DMS53 treated with DMSO at 0.1 percent for 48 hours (cell line): ENCODE data around the gene TRAPPC11.
"Not testable (repeated sequence)": the region's sequence is repeated elsewhere in the genome, so short reads cannot be mapped to it uniquely, and the experiment has no call there.

Source experiments
- DNase-seq: peaks from one replicate; lab custom pipeline; 2025; ENCODE audit not compliant: unreplicated experiment; lab: John Stamatoyannopoulos, UW

Gene TRAPPC11

DNA sequence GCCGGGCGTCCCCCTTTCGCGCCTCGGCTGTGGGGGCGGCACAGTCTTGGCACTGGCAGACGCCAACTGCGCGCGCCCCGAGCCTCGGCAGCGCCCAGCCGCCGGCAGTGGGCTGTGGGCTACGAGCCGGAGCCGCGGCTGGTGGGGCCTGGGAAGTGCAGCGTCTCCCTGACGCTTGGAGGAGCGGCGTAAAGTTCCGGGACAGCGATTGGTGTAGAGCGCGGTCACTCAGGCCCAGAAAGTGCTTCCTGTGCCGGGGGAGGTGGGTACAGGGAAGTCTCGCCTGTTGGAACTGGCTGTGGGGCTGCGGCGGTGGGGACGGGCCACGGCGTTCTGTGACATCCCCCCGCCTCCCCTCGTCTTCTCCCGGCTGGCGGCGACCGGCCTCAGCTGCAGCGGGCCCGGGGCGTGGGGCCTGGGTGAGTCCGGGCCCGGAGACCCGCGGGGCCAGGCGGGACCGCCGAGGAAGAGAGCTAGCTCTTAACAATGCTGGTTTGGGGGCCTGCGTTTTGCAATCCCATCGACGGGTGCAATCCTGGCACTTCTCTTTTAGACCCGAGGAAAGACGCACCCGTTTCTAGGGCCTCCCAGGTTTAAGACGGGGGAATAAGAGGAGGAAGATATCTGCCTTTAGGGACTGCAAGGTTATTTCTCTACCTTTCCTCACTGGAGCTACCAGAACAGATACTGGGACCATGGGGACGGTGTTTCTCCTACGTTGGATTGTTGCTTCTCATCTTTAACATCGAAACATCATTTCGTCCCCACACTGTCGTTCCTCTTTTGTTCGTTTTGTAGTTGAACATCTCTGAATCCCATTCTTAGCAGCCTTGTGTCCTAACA lies at the start of gene TRAPPC11, which contains the start of gene RWDD4:
Gene TRAPPC11, plus strand, starts transcription at position 265 of the 843 bp plus-strand sequence. CDS start 4,575 bp downstream, outside the sequence.
Gene RWDD4, minus strand, starts transcription at position 157 of the 843 bp plus-strand sequence. CDS start 233 bp downstream, outside the sequence.
- peak; percentile 82 for DNase-seq

DNA sequence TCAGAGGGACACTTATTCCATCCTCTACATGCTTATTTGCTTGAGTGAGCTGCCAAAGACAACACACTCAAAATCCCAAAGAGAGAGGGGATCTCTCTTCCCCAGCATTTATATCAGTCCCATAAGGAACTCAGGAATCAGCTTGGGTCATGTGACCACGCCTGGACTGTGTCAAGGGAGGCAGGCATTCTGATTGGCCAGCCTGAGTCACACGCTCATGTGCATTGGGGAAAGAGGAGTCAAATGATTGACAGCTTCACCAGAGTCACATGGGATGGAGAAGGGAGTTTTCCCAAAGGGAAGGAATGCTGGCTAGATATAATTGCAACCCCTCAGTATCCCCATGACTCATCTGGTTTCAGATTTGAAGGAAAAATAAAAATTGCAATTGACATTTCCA lies 49.1 kb upstream of the TRAPPC11 start:
- DNase-seq = no peak

DNA sequence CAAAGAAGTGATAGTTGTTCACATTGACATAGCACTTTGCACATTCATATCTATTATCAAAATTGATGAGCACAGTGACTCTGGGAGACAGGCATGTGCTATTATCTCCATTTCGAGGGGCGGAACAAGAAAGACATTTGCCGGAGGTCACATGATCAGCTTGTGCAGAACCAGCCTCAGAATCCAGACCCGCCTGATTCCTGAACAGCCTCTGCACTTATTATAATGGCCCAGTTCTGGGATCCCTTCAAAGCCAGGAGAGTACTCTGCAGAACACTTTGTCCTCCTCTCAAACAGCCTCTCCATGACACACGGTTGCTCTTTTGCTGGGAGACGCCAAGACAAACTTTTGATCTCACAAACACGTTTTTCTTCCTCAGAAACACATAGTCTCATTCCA lies 48.5 kb upstream of the TRAPPC11 start:
- DNase-seq = no peak

DNA sequence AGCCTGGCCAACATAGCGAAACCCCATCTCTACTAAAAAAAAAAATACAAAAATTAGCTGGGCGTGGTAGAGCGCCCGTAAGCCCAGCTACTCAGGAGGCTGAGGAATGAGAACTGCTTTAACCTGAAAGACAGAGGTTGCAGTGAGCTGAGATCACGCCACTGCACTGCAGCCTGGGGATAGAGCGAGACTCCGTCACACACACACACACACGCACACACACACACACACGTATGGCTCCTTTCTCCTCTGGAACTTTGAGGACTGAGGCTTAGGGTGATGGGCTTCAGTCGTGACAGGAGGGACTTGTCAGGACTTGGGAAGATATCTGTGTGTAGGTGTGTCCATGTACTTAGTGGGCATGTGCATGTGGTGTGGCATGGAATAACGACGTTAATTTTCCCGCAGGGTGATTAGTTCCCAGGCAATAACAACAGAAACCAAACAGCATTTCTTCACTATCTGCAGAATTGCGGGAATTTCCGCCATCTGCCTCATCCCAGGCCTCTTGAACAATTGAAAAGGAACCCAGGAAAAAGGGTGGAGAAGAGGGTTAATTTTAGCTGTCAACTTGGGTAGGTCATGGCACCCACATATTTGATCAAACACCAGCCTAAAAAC lies 47.8 kb upstream of the TRAPPC11 start:
- no peak for DNase-seq

DNA sequence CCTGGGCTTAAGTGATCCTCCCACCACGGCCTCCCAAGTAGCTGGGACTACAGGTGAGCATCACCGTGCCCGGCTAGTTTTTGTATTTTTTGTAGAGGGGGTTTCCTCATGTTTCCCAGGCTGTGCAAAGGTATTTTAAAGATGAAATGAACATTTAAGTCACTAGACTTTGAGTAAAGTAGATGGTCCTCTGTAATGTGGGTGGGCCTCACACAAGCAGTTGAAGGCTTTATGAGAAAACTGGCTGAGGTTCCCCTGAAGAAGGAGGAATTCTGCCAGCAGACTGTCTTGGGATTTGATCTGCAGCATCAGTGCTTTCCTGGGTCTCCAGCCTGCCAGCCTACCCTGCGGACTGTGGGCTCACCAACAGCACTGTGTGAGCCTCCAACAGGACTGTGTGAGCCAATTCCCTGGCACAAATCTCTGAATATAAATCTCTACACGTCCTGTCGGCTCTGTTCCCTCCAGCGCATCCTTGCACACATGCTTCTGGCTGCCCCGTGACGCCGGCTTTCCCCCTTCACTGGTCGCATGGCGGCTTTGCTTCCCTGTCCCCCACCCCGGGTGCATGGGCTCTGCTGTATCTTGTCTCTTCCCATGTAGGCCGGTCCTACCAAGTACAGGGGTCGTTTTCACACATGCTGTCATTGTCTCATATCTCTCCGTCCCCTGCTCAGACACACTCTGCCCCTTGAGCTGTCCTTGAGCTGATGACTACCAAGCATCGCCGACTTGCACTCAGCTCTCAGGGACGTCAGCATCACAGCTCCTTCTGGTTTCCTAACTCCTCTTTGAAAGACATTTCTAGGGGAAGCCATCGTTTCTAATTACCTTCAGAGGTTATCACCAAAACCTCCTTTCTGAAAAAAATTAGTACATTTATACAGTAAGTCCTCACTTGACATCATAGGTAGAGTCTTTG lies 46.5 kb upstream of the TRAPPC11 start:
- no peak for DNase-seq

DNA sequence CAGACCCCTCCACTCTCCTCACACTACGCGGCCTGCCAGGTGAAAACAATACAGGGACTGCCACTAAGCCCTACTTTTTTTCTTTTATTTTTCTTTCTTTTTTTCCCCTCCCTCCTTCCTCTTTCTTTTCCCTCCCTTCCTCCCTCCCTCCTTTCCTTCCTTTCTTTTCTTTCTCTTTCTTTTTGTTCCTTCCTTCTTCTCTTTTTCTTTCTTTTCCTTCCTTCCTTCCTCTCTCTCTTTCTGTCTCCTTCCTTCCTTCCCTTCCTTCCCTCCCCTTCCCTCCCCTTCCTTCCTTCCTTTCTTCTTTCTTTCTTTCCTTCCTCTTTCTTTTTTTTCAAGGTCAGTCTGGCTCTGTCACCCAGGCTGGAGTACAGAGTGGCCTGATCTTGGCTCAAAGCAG lies 42.0 kb upstream of the TRAPPC11 start:
- DNase-seq = no peak

DNA sequence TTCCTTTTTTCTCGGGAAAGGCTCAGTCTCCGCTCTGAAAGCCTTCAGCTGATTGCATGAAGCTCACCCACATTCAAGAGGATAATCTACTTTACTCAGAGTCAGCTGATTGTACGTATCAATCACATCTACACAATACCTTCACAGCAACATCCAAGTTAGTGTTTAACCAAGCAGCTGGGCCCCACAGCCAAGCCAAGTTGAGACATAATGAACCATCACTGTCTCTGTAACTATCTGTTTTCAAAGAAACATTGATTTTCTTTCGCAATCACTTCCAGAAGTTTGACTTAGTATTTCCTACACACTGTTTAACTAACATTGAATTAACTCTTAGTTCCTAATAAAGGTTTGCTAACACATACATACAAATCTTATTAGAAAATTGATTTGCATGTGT lies 40.4 kb upstream of the TRAPPC11 start:
- DNase-seq = no peak

DNA sequence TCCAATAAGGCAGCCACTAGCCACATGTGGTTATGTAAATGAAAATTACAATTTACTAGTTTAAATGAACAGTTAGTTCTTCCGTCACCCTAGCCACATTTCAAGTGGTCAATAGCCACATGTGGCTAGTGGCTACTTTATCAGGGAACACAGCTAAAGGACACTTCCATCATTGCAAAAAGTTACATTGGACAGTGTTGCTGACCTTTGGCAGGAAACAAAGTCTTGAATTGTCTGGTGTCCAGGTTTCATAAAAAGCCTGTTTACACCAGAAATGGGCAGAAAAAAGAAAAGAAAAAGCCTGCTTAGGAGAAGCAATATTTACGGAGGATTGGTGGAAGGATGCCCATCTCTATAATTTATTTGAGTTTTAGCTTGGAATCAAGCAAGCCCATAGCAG lies 38.7 kb upstream of the TRAPPC11 start:
- DNase-seq = no peak

DNA sequence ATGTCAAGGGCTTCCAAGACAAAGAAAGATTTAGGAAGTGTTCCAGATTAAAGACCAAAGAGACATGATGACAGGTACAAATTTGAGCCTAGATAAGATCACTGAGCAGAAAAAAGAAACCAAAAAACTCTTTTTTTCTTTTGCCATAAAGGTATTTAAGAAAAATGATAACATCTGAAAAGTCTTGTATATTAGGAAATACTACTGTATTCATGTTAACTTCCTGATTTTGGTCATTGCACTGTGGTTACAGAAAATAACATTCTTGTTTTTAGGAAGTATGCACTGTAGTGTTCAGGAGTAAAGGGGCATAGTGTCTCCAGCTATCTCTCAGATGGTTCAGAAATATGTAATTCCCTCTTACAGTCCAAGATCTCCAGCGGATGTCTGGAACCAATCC lies 37.2 kb upstream of the TRAPPC11 start:
- DNase-seq = no peak

DNA sequence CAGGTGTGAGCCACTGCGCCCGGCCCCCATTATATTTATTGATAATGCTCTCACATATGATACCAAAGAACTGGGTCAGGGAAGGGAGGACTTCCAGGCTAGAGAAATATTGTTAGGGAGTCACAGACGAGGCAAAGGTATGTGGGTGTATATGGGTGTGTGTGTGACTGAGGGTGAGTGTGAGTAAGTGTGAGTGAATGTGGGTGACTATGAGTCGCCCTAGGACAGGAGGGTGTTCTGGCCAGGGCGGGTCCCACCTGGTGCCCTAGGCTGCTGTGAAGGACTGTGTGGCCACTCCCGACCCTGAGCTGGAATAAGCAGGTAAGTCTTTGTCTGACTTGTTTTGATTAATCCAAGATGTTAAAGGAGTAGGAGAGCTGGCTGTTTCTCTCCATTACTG lies 34.5 kb upstream of the TRAPPC11 start:
- DNase-seq = no peak

DNA sequence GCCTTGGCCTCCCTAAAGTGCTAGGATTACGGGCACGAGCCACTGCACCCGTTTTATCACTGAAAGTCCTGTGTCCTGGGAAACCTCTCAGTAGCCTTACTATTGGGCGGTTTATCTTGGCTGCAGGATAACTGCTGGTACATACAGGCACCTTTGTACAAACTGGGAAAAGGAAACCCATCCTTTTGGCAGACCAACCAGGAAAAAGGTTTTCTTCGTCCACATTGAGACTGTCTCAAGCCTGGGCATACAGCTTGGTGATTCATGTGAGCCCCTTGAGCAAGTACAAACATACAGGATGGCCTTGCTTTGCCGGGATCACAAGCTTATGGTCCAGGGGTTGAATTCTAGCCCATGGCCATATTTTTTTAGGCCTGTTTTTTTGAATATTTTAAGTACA lies 32.9 kb upstream of the TRAPPC11 start:
- DNase-seq = no peak

DNA sequence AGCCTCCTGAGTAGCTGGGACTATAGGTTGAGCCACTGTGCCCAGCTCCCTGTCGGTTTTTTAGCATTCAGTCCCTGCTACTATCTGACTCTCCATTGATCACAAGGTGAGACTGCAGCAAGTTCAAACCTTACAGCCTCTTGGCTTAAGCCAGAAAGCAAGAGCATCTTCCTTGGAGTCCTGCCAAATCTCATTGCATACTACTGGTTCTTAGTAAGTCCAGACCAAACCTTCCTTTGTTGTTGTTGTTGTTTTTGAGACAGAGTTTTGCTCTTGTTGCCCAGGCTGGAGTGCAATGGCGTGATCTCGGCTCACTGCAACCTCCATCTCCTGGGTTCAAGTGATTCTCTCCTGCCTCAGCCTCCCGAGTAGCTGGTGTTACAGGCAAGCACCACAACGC lies 31.8 kb upstream of the TRAPPC11 start:
- DNase-seq = not testable (repeated sequence)

DNA sequence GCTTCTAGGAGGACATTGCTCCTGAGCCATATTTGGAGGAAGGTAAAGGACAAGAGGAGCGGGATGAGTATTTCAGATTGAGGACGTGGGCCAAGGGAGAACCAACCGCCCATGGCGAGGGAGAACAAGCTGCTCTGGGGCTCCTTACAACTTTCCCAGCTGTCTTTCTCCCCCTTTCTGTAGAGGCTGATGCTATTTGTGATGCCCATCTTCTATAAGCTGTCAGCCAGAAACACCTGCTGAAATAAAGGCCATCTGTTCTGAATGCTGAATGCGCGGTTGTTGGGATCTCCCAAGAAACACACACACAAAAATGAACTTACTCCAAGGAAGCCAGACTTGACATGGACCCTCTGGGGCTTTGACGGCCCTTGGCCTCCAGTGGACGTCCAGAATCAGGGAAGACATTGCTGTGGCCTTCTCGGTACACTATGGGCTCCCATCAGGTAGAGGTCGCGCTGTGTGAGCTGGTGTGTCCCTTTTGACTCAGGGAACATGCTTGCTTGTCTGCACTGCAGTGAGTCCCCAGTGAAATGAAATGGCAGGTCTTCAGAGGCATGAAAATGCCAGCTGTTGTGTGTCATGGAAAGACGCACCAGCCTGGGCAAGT lies 31.0 kb upstream of the TRAPPC11 start:
- no peak for DNase-seq

DNA sequence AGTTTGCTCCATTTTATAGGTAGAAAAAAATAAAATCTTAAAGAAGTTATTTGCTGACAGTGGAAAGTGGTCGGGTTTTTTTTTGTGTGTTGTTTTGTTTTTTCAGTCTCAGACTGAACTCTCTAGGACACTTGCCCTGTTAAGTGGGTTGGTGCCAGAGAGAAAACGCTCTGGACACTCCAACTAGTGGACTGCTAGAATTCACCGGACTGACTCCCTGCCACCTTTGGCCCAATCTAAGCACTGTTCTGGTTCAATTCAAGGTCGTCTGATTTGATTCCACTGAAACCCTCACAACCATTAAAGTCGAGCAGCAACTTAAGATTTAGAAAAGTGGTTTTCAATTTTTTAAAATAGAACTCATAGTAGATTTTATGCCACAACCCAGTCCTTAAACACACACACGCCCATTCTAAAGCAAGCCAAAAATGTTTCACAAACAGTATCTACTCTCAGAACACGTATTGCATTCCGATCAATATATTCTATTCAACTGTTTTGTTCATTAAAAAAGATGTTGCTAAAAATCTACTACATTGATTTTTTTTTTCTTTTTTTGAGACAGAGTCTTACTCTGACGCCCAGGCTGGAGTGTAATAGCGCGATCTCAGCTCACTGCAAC lies 27.4 kb upstream of the TRAPPC11 start:
- no peak for DNase-seq

DNA sequence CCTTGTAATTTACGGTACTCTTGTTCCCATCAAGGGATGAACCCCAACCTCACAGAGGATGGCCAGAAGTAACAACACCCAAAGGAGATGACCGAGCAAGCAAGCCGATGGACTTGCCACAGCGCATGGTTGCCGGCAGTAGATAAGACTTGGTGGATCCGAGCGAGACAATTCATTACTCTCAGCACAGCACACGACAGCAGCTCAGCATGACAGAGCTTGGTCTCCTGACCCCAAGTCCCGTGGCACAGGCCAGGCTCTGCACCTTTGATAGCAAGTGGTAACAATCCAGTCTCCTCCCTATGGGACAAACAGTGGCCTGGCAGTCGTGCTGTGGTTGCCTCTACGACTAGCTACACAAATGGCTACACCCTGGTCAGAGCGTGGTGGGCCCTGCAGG lies 26.4 kb upstream of the TRAPPC11 start:
- DNase-seq = no peak

DNA sequence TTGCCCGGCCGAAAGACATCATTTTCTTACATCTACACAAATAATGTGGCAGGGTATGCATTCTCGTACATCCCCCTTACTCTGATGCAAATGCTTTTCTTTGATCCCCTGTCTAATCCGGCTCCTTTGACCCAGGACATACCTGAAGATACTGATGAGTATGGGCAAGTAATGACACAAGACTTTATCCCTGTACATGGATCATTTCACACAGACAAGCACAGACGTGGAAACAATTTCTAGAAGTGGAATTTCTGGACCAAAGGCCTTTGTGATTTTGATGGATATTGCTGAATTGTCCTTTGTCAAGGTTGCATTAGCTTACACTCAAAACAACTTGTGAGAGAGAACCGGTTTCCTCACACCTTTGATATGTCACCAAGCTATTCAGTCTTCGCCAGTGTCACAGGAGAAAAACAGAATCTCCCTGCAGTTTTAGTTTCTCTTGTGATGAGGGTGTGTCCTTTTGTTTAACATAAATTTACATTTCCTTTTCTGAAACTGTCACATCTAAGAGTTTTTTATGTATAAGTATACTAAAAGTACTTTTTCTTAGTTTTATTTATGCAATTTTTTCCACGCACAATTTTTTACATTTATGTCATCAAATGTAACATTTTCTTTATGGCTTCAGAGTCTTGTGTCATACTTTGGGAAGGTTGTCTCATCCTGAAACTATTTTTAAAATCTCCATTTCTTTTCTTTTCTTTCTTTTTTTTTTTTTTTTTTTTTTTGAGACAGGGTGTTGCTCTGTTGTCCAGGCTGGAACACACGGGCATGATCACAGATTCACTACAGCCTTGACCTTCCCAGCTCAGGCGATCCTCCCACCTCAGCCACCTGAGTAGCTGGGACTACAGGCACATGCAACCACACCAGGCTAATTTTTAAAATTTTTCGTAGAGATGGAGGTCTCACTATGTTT lies 25.4 kb upstream of the TRAPPC11 start:
- DNase-seq = no peak

DNA sequence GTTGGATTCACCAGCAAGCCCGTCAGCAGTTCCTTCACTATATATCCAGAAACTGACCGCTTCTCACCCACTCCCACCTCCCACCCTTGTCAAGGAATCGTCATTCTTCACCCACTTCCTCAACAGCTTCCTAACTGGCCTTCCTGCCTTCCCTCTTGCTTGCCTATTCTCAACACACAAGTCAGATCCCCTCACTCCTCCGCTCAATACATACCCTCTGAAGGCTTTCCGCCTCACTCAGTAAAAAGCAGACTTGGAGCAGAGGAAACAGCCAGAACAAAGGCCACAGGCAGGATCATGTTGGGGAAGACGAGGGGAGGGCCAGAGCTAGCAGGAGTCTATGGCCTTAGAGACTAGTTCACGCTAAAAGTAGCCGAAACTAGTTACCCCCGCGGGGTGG lies 23.8 kb upstream of the TRAPPC11 start:
- DNase-seq = no peak

DNA sequence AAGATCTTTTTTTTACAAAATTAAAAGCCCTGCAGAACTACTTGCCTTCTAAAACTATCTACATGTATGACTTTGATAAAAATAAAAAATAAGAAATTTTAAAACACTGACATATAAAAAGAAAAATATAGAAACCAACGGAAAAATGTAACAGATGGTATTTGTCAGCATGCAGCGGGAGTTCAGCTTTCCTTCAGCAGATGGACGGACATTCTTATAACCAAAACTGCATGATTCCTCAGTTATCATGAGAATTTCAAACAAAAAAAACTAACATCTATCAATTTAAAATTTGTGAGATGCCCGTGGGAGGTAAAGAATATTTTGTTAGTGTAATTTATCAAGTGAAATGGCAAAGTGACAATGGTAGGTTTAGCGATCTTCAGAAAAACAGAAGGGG lies 23.4 kb upstream of the TRAPPC11 start:
- DNase-seq = no peak

DNA sequence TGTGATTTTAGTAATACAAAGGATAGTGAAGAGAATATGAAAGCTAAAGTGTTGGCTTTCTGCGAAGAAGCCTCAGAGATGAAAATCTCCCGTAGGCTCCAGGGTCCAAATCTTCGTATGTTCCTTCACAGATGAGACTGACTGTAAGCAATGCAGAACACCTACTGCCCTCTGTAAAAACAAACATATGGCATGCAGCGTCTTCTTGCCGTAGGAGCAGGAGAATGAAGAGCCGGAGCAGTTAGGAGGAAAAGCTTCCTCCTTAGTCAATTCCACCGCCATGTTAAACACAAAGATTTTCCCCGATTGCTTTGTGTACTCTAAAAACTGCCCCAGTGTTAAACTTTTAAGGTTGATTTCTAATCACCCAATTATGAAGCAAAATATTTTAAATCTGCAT lies 22.6 kb upstream of the TRAPPC11 start:
- peak; percentile 61 for DNase-seq
